ENCODE data around the gene ATXN7L2. TPM values are rescaled to one million over a fixed set of nuclear protein-coding genes. Genes with fewer than 3 reads are reported as not detected.

ATXN7L2 gene
- total RNA-seq, 1 donor: 2.9 TPM

GRCh38 chr1:109476825-109477224, 6.9 kb upstream of the ATXN7L2 start:
- TF ChIP-seq, protein P1, sequence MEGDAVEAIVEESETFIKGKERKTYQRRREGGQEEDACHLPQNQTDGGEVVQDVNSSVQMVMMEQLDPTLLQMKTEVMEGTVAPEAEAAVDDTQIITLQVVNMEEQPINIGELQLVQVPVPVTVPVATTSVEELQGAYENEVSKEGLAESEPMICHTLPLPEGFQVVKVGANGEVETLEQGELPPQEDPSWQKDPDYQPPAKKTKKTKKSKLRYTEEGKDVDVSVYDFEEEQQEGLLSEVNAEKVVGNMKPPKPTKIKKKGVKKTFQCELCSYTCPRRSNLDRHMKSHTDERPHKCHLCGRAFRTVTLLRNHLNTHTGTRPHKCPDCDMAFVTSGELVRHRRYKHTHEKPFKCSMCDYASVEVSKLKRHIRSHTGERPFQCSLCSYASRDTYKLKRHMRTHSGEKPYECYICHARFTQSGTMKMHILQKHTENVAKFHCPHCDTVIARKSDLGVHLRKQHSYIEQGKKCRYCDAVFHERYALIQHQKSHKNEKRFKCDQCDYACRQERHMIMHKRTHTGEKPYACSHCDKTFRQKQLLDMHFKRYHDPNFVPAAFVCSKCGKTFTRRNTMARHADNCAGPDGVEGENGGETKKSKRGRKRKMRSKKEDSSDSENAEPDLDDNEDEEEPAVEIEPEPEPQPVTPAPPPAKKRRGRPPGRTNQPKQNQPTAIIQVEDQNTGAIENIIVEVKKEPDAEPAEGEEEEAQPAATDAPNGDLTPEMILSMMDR (IDR thresholded peaks at IDR 0.05; ENCODE audit: insufficient read depth, low read length): no peak
- DNase-seq (ENCODE audit: low read depth): no peak
- H3K4me3 ChIP-seq (ENCODE audit: low read depth, low read length): no peak overlapping the region

- H3K4me3 ChIP-seq (ENCODE audit: low read depth, low read length): no peak overlapping the region
- no peak for DNase-seq (ENCODE audit: low read depth)
- TF ChIP-seq, protein P1 (IDR thresholded peaks at IDR 0.05; ENCODE audit: insufficient read depth, low read length): no peak
These were observed 5.9 kb upstream of the ATXN7L2 start for GRCh38 chr1:109477821-109478220.

- no peak for DNase-seq (ENCODE audit: low read depth)
- H3K4me3 ChIP-seq (ENCODE audit: low read depth, low read length): no peak overlapping the region
- TF ChIP-seq, protein P1 (IDR thresholded peaks at IDR 0.05; ENCODE audit: insufficient read depth, low read length): no peak
These were observed 4.9 kb upstream of the ATXN7L2 start for GRCh38 chr1:109478806-109479205.

DNA sequence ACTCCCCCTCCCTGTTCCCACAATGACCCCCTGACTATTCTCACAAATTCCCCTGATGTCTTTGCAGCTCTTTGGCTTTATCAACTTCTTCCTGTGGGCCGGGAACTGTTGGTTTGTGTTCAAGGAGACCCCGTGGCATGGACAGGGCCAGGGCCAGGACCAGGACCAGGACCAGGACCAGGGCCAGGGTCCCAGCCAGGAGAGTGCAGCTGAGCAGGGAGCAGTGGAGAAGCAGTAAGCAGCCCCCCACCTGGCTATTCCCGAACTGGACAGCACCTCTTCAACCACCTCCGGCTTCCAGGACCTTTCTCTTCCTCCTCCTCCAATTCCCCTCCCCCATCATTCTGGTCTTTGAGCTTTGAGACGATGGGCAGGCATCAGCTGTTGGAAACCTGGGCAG, 4.4 kb upstream of the ATXN7L2 start:
- TF ChIP-seq, protein P1 (IDR thresholded peaks at IDR 0.05; ENCODE audit: insufficient read depth, low read length): no peak
- DNase-seq (ENCODE audit: low read depth): no peak
- H3K4me3 ChIP-seq (ENCODE audit: low read depth, low read length): no peak overlapping the region

- DNase-seq (ENCODE audit: low read depth): no peak
- TF ChIP-seq, protein P1 (IDR thresholded peaks at IDR 0.05; ENCODE audit: insufficient read depth, low read length): no peak
- no peak overlapping the region for H3K4me3 ChIP-seq (ENCODE audit: low read depth, low read length)
These were observed 3.8 kb upstream of the ATXN7L2 start for GRCh38 chr1:109479901-109480300.

- no peak for DNase-seq (ENCODE audit: low read depth)
- no peak overlapping the region for H3K4me3 ChIP-seq (ENCODE audit: low read depth, low read length)
- TF ChIP-seq, protein P1 (IDR thresholded peaks at IDR 0.05; ENCODE audit: insufficient read depth, low read length): no peak
These were observed 2.1 kb upstream of the ATXN7L2 start for GRCh38 chr1:109481646-109482045.

GRCh38 chr1:109482242-109482641, 1.5 kb upstream of the ATXN7L2 start:
- DNase-seq (ENCODE audit: low read depth): no peak
- H3K4me3 ChIP-seq (ENCODE audit: low read depth, low read length): no peak overlapping the region
- TF ChIP-seq, protein P1 (IDR thresholded peaks at IDR 0.05; ENCODE audit: insufficient read depth, low read length): no peak
